Glutamatergic neuron (in vitro differentiated cells): Measurements from ENCODE around the gene ATL2. TPM values are rescaled to one million over a fixed set of nuclear protein-coding genes. Genes with fewer than 3 reads are reported as not detected.

ENCODE experiments used
- DNase-seq: peaks from one replicate; pipeline ENCODE4 v3.0.0; 2022
- H3K27ac Mint-ChIP-seq: one replicate; pipeline ENCODE4 v1.8.0; 2020; ENCODE audit warnings: mild to moderate bottlenecking, mixed read lengths, inconsistent platforms; ENCODE audit not compliant: unreplicated experiment
- H3K27me3 Mint-ChIP-seq: one replicate; pipeline ENCODE4 v1.8.0; 2020; ENCODE audit warnings: mild to moderate bottlenecking, moderate library complexity, mixed read lengths, inconsistent platforms; ENCODE audit not compliant: unreplicated experiment
- H3K36me3 Mint-ChIP-seq: one replicate; pipeline ENCODE4 v1.8.0; 2020; ENCODE audit warnings: mild to moderate bottlenecking, mixed read lengths, inconsistent platforms; ENCODE audit not compliant: unreplicated experiment
- H3K4me1 Mint-ChIP-seq: one replicate; pipeline ENCODE4 v1.8.0; 2020; ENCODE audit warnings: mild to moderate bottlenecking, low read depth, mixed read lengths, inconsistent platforms; ENCODE audit not compliant: unreplicated experiment
- H3K4me3 Mint-ChIP-seq: one replicate; pipeline ENCODE4 v1.8.0; 2020; ENCODE audit warnings: mild to moderate bottlenecking, mixed read lengths, inconsistent platforms; ENCODE audit not compliant: unreplicated experiment
- H3K9me3 Mint-ChIP-seq: one replicate; pipeline ENCODE4 v1.8.0; 2020; ENCODE audit warnings: mild to moderate bottlenecking, moderate library complexity, mixed read lengths, inconsistent platforms; ENCODE audit not compliant: unreplicated experiment
- CTCF ChIP-seq: fragments of 200-600 bp; sonication (generic); IDR thresholded peaks from one replicate; pipeline ENCODE4 v1.5.0; 2021; ENCODE audit not compliant: partially characterized antibody, unreplicated experiment
- total RNA-seq: library from RNA; stranded (reverse); fragmentation: NEBNext Ultra II Directional; extraction: Animal tissue kit (Norgen Biotek cat#: 25700); gene quantifications from one replicate; pipeline ENCODE4 v1.2.1, GENCODE V29; 2021; ENCODE audit not compliant: unreplicated experiment

Gene ATL2
- total RNA-seq, 1 donor from 2014 or later, result 39.0 TPM

- Mint-ChIP-seq H3K27ac (no peak overlapping the region), H3K27me3 (peaks cover 7% of the 10 kb centered on the region), H3K4me1 (peaks cover 8% of the 10 kb centered on the region), H3K4me3 (no peak overlapping the region), H3K9me3 (peaks cover 7% of the 10 kb centered on the region), H3K36me3 (no peaks in the 10 kb centered on the region)
- no peak for DNase-seq
- no peak for TF ChIP-seq CTCF
Observed at GRCh38 chr2:38381381-38382143, 4.5 kb upstream of the ATL2 start.

- Mint-ChIP-seq H3K4me3 (no peak overlapping the region), H3K27me3 (peaks cover 7% of the 10 kb centered on the region), H3K9me3 (peaks cover 9% of the 10 kb centered on the region), H3K36me3 (no peaks in the 10 kb centered on the region), H3K4me1 (peaks cover 14% of the 10 kb centered on the region), H3K27ac (no peak overlapping the region)
- TF ChIP-seq CTCF, result no peak
- DNase-seq, result no peak
Observed at GRCh38 chr2:38380397-38381130, 3.5 kb upstream of the ATL2 start.

DNA sequence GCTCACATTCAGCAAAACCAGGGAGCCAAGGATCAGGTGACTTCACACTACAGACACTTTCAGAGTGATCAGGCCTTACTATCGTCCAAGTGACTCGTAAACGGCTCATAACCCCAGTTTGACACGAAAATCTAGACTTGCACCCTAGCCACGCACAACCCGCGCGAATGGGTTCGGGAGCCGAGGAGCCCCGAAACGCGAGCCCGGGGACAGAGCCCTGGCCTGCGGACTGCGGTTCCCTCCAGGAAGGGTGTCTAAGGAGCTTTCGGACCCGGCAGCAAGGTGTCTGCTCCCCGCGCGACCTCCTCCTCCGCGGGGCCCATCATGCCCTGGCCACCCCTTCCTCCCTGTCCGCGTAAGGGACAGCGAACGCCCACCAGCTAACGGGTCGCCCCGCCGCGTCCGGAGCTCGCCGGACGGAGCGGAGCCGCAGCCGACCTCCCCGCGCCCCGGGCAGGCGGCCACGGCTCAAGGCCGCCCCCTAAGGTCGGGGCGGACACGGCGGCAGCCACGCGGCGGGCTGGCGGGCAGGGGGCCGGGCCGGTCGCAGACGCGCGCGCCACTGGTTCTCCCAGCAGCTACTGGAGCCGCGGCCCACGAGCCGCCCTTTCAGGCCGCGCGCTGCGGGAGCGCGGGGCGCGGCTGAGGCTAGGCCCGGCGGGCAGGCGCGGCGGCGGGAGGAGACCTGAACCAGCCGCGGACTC, 575 bp downstream of the ATL2 start:
- Mint-ChIP-seq H3K36me3 (no peaks in the 10 kb centered on the region), H3K4me1 (peaks cover 17% of the 10 kb centered on the region), H3K27ac (peak overlapping the region; percentile 59), H3K9me3 (peaks cover 9% of the 10 kb centered on the region), H3K4me3 (peak overlapping the region; percentile 85), H3K27me3 (peaks cover 7% of the 10 kb centered on the region)
- DNase-seq, result peak; percentile 78
- TF ChIP-seq CTCF, result peak; percentile 38

DNA sequence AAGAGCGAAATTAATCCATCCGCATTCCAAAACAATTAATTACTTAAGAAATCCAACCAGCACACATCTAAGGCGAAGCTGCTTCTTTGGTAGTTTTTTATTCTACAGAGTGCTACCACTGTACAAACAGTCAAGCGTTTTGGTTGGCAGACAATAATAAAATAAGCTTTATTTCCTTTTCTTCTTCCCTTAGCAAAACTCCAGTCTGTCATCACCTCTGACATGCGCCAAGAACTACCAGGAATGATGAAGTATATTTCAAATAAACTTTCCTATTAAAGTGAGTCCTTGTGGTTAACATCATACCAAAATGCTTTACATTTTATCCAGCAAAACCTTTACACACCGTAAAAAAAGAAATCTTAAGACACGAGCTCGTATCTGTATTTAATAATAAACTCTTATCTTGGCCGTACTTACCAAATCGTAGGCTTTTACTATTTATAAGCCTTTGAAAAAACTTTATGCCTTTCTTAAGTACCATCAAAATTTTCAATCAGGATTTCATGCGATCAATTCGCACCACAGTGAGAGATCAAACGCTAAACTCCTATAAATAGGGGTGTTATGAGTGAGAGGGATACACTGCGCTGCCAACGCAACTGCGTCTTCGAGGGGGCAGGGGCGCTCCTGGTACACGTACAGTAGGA, 1.3 kb downstream of the ATL2 start:
- H3K4me1 Mint-ChIP-seq, result peaks cover 17% of the 10 kb centered on the region
- no peak for DNase-seq
- peaks cover 7% of the 10 kb centered on the region for H3K27me3 Mint-ChIP-seq
- TF ChIP-seq CTCF, result no peak
- peak overlapping the region; percentile 85 for H3K4me3 Mint-ChIP-seq
- peak overlapping the region; percentile 59 for H3K27ac Mint-ChIP-seq
- H3K9me3 Mint-ChIP-seq, result peaks cover 9% of the 10 kb centered on the region
- no peaks in the 10 kb centered on the region for H3K36me3 Mint-ChIP-seq
